HEK293 (cell line): ENCODE measurements around the gene THRAP3.
A peak's percentile ranks its signal among the peaks of the same experiment; 100 is the strongest.

Source experiments
- BCL11B ChIP-seq: fragments of 450-650 bp; formaldehyde crosslinking; IDR thresholded peaks from 2 replicates; pipeline ENCODE4 v1.5.1; 2016; ENCODE audit warnings: low read depth, missing biosample characterization, missing genetic modification characterization
- GLI4 ChIP-seq: fragments of 450-650 bp; formaldehyde crosslinking; IDR thresholded peaks from 2 replicates; pipeline ENCODE4 v1.5.1; 2016; ENCODE audit warnings: missing biosample characterization, missing genetic modification characterization
- GLIS1 ChIP-seq: fragments of 450-650 bp; formaldehyde crosslinking; IDR thresholded peaks from 2 replicates; pipeline ENCODE4 v1.5.1; 2016; ENCODE audit warnings: missing biosample characterization, missing genetic modification characterization
- HOXD13 ChIP-seq: sonication (generic); formaldehyde crosslinking; IDR thresholded peaks from 2 replicates; pipeline ENCODE4 v1.8.0; 2022; ENCODE audit warnings: missing genetic modification reagents, borderline replicate concordance
- IKZF3 ChIP-seq: fragments of 450-650 bp; IDR thresholded peaks from 2 replicates; pipeline ENCODE4 v1.5.0; 2018; ENCODE audit warnings: missing biosample characterization, mild to moderate bottlenecking, missing genetic modification characterization, moderate library complexity
- KLF7 ChIP-seq: fragments of 450-650 bp; formaldehyde crosslinking; IDR thresholded peaks from 2 replicates; pipeline ENCODE4 v1.5.1; 2016; ENCODE audit warnings: missing biosample characterization, missing genetic modification characterization, borderline replicate concordance
- PRDM10 ChIP-seq: fragments of 450-650 bp; formaldehyde crosslinking; IDR thresholded peaks from 2 replicates; pipeline ENCODE4 v1.5.1; 2016; ENCODE audit warnings: missing biosample characterization, missing genetic modification characterization
- SP7 ChIP-seq: fragments of 450-650 bp; formaldehyde crosslinking; IDR thresholded peaks from 2 replicates; pipeline ENCODE4 v1.5.1; 2016; ENCODE audit warnings: missing biosample characterization, missing genetic modification characterization
- TSHZ1 ChIP-seq: fragments of 450-650 bp; formaldehyde crosslinking; IDR thresholded peaks from 2 replicates; pipeline ENCODE4 v1.5.1; 2016; ENCODE audit warnings: missing biosample characterization, missing genetic modification characterization, borderline replicate concordance
- YY1 ChIP-seq: fragments of 450-650 bp; formaldehyde crosslinking; IDR thresholded peaks from 2 replicates; pipeline ENCODE4 v1.5.1; 2018; ENCODE audit warnings: missing biosample characterization, missing genetic modification characterization
- YY2 ChIP-seq: fragments of 450-650 bp; formaldehyde crosslinking; IDR thresholded peaks from 2 replicates; pipeline ENCODE4 v1.5.1; 2016; ENCODE audit warnings: missing biosample characterization, missing genetic modification characterization
- ZBTB10 ChIP-seq: fragments of 450-650 bp; formaldehyde crosslinking; IDR thresholded peaks from 2 replicates; pipeline ENCODE4 v1.5.1; 2016; ENCODE audit warnings: missing biosample characterization, missing genetic modification characterization
- ZBTB21 ChIP-seq: fragments of 450-650 bp; formaldehyde crosslinking; IDR thresholded peaks from 2 replicates; pipeline ENCODE4 v1.5.1; 2017; ENCODE audit warnings: missing biosample characterization, missing genetic modification characterization
- ZBTB44 ChIP-seq: fragments of 450-650 bp; IDR thresholded peaks from 2 replicates; pipeline ENCODE4 v1.5.1; 2018; ENCODE audit warnings: missing biosample characterization, mild to moderate bottlenecking, missing genetic modification characterization
- ZEB2 ChIP-seq: fragments of 450-650 bp; formaldehyde crosslinking; IDR thresholded peaks from 2 replicates; pipeline ENCODE4 v1.5.1; 2016; ENCODE audit warnings: missing biosample characterization, missing genetic modification characterization
- ZFP3 ChIP-seq: fragments of 450-650 bp; formaldehyde crosslinking; IDR thresholded peaks from 2 replicates; pipeline ENCODE4 v1.5.1; 2016; ENCODE audit warnings: low read depth, missing biosample characterization, missing genetic modification characterization
- ZNF132 ChIP-seq: fragments of 450-650 bp; formaldehyde crosslinking; IDR thresholded peaks from 2 replicates; pipeline ENCODE4 v1.5.1; 2017; ENCODE audit warnings: missing biosample characterization, missing genetic modification characterization, borderline replicate concordance
- ZNF155 ChIP-seq: fragments of 450-650 bp; formaldehyde crosslinking; IDR thresholded peaks from 2 replicates; pipeline ENCODE4 v1.5.1; 2016; ENCODE audit warnings: missing biosample characterization, missing genetic modification characterization
- ZNF175 ChIP-seq: fragments of 450-650 bp; formaldehyde crosslinking; IDR thresholded peaks from 2 replicates; pipeline ENCODE4 v1.5.1; 2016; ENCODE audit warnings: missing biosample characterization, missing genetic modification characterization
- ZNF184 ChIP-seq: fragments of 450-650 bp; IDR thresholded peaks from 2 replicates; pipeline ENCODE4 v1.5.1; 2018; ENCODE audit warnings: missing biosample characterization, mild to moderate bottlenecking, missing genetic modification characterization
- ZNF223 ChIP-seq: fragments of 450-650 bp; formaldehyde crosslinking; IDR thresholded peaks from 2 replicates; pipeline ENCODE4 v1.5.1; 2016; ENCODE audit warnings: missing biosample characterization, missing genetic modification characterization
- ZNF266 ChIP-seq: fragments of 450-650 bp; formaldehyde crosslinking; IDR thresholded peaks from 2 replicates; pipeline ENCODE4 v1.5.1; 2016; ENCODE audit warnings: missing biosample characterization, missing genetic modification characterization, low read depth
- ZNF510 ChIP-seq: fragments of 450-650 bp; formaldehyde crosslinking; IDR thresholded peaks from 2 replicates; pipeline ENCODE4 v1.5.1; 2018; ENCODE audit warnings: mild to moderate bottlenecking, missing genetic modification characterization, missing biosample characterization; ENCODE audit not compliant: insufficient replicate concordance
- ZNF549 ChIP-seq: fragments of 450-650 bp; IDR thresholded peaks from 2 replicates; pipeline ENCODE4 v1.5.1; 2018; ENCODE audit warnings: missing biosample characterization, missing genetic modification characterization, mild to moderate bottlenecking, inconsistent platforms, moderate library complexity
- ZNF555 ChIP-seq: fragments of 450-650 bp; formaldehyde crosslinking; conservative IDR thresholded peaks from 2 replicates; pipeline ENCODE4 v1.5.1; 2017; ENCODE audit warnings: missing biosample characterization, mild to moderate bottlenecking, missing genetic modification characterization, inconsistent platforms
- ZNF707 ChIP-seq: fragments of 450-650 bp; formaldehyde crosslinking; IDR thresholded peaks from 2 replicates; pipeline ENCODE4 v1.5.1; 2016; ENCODE audit warnings: missing biosample characterization, missing genetic modification characterization
- ZNF747 ChIP-seq: fragments of 450-650 bp; formaldehyde crosslinking; IDR thresholded peaks from 2 replicates; pipeline ENCODE4 v1.5.1; 2016; ENCODE audit warnings: missing biosample characterization, missing genetic modification characterization
- ZSCAN16 ChIP-seq: fragments of 450-650 bp; formaldehyde crosslinking; IDR thresholded peaks from 2 replicates; pipeline ENCODE4 v1.5.1; 2016; ENCODE audit warnings: missing biosample characterization, missing genetic modification characterization

THRAP3 gene

GRCh38 chr1:36224537-36225282 is 467 bp downstream of the THRAP3 start (continued):
- TF ChIP-seq ZNF266 (tag by site-specific recombination) (no peak), ZNF549 (tag by site-specific recombination) (no peak), IKZF3 (tag by site-specific recombination) (0 out of 2 replicates have a peak, but pooled peaks have one; percentile 38), ZNF184 (tag by site-specific recombination) (no peak), PRDM10 (peak; percentile 5), ZNF707 (tag by site-specific recombination) (no peak), ZNF175 (tag by site-specific recombination) (no peak), ZNF747 (no peak), HOXD13 (CRISPR knock-in tag) (no peak), GLI4 (tag by site-specific recombination) (no peak), ZBTB10 (tag by site-specific recombination) (peak; percentile 78; the same call in 1 of the 2 replicates), SP7 (tag by site-specific recombination) (0 out of 2 replicates have a peak, but pooled peaks have one; percentile 12), BCL11B (no peak), GLIS1 (no peak), ZNF555 (no peak), TSHZ1 (tag by site-specific recombination) (no peak), KLF7 (tag by site-specific recombination) (no peak), ZBTB44 (tag by site-specific recombination) (no peak), ZNF510 (no peak), ZBTB21 (tag by site-specific recombination) (no peak), ZEB2 (tag by site-specific recombination) (no peak), ZNF132 (no peak), ZFP3 (tag by site-specific recombination) (no peak), YY2 (tag by site-specific recombination) (no peak), ZNF155 (tag by site-specific recombination) (no peak), ZSCAN16 (tag by site-specific recombination) (no peak), ZNF223 (tag by site-specific recombination) (no peak), YY1 (tag by site-specific recombination) (no peak)
